H1 (cell line): ENCODE measurements around the gene ZNF14.

ENCODE experiments used
- ASH2L ChIP-seq: fragments of 200-600, 300-600 bp; sonication (generic); IDR thresholded peaks from one replicate; pipeline ENCODE4 v1.7.1; 2017; ENCODE audit warnings: low read length
- CBX5 ChIP-seq: fragments of 300-800, 300-1000 bp; sonication (generic); IDR thresholded peaks from 2 replicates; pipeline ENCODE4 v1.7.1; 2016; ENCODE audit warnings: antibody characterized with exemption, low read length, low read depth
- CEBPB ChIP-seq: IDR thresholded peaks from 2 replicates; pipeline ENCODE4 v1.6.1; 2012; ENCODE audit warnings: low read depth, low read length
- CHD1 ChIP-seq: IDR thresholded peaks from 2 replicates; pipeline ENCODE4 v1.6.1; 2012; ENCODE audit warnings: low read depth, low read length, improper control_type of control experiment
- CREB1 ChIP-seq: IDR thresholded peaks from 2 replicates; pipeline ENCODE4 v1.6.1; 2012; ENCODE audit warnings: inconsistent platforms
- EP300 ChIP-seq, 2 experiments: IDR thresholded peaks; 1 replicate in 1 of 2; 2 replicates in 1 of 2; pipeline ENCODE4 v1.6.1; 2011 to 2012; ENCODE audit warnings: low read depth in 2 of 2, low read length in 2 of 2, mild to moderate bottlenecking in 2 of 2, borderline replicate concordance in 1 of 2, inconsistent platforms in 1 of 2, moderate library complexity in 1 of 2
- EZH2 ChIP-seq: fragments of 200-600 bp; sonication (generic); IDR thresholded peaks from 2 replicates; pipeline ENCODE4 v1.7.1; 2012; ENCODE audit warnings: low read depth, mild to moderate bottlenecking, moderate library complexity, low read length, inconsistent platforms; ENCODE audit not compliant: severe bottlenecking
- HDAC2 ChIP-seq, 2 experiments: fragments of 300-600 bp in 1 of 2; sonication (generic) in 1 of 2; IDR thresholded peaks; 2 replicates each; pipeline ENCODE4 v1.6.1; 2011 to 2012; ENCODE audit warnings: low read depth in 2 of 2, low read length in 2 of 2, mild to moderate bottlenecking in 2 of 2, moderate library complexity in 2 of 2, borderline replicate concordance in 1 of 2, inconsistent platforms in 1 of 2
- POLR2A ChIP-seq, 2 experiments: IDR thresholded peaks; 1 replicate in 1 of 2; 2 replicates in 1 of 2; pipeline ENCODE4 v1.6.1; 2011; ENCODE audit warnings: low read depth in 2 of 2, low read length in 2 of 2, mild to moderate bottlenecking in 2 of 2; ENCODE audit errors: control extremely low read depth in 1 of 2
- POLR2AphosphoS5 ChIP-seq: IDR thresholded peaks from 2 replicates; pipeline ENCODE4 v1.6.1; 2011; ENCODE audit warnings: low read depth, low read length
- SIX5 ChIP-seq: IDR thresholded peaks from 2 replicates; pipeline ENCODE4 v1.6.1; 2011; ENCODE audit warnings: mild to moderate bottlenecking, low read depth, low read length
- TAF1 ChIP-seq: IDR thresholded peaks from 2 replicates; pipeline ENCODE4 v1.6.1; 2011; ENCODE audit warnings: mild to moderate bottlenecking, low read depth, low read length
- TF ChIP-seq, protein P1 (sequence below): IDR thresholded peaks from 2 replicates; pipeline ENCODE4 v1.6.1; 2012; ENCODE audit warnings: inconsistent platforms
- TF ChIP-seq, protein P2 (sequence below), 3 experiments: IDR thresholded peaks; 1 replicate in 2 of 3; 2 replicates in 1 of 3; pipeline versions ENCODE4 v1.5.1 to v1.6.1; 2011; ENCODE audit warnings: low read length in 3 of 3, mild to moderate bottlenecking in 3 of 3, inconsistent platforms in 2 of 3, low read depth in 1 of 3, moderate library complexity in 1 of 3; ENCODE audit not compliant: insufficient read depth in 1 of 3; ENCODE audit errors: control extremely low read depth in 1 of 3

DNA sequence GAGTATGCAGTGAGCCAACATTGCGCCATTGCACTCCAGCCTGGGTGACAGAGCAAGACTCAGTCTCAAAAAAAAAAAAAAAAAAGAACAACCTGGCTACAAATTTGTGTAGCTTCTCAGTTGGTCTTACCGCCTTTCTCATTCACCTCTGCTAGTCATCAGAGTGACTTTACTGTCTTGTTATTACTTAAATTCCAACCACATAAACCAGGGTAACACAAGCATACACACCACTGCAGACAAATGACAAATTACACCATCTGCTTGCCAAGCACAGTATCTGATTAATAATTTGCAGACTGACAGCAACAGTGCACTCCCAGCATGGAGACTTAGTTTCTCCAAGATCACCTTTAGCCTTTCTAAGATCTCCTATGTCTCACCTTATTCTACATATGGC is 11.0 kb downstream of the ZNF14 start:
- TF ChIP-seq TAF1: no peak
- TF ChIP-seq, protein P1, sequence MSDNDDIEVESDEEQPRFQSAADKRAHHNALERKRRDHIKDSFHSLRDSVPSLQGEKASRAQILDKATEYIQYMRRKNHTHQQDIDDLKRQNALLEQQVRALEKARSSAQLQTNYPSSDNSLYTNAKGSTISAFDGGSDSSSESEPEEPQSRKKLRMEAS: no peak
- no peak for TF ChIP-seq POLR2AphosphoS5
- no peak for TF ChIP-seq CEBPB
- no peak for TF ChIP-seq EP300 (IDR thresholded peaks at IDR 0.05; ENCODE audit: borderline replicate concordance in 1 of 2, low read depth in 2 of 2, low read length in 2 of 2)
- TF ChIP-seq, protein P2, sequence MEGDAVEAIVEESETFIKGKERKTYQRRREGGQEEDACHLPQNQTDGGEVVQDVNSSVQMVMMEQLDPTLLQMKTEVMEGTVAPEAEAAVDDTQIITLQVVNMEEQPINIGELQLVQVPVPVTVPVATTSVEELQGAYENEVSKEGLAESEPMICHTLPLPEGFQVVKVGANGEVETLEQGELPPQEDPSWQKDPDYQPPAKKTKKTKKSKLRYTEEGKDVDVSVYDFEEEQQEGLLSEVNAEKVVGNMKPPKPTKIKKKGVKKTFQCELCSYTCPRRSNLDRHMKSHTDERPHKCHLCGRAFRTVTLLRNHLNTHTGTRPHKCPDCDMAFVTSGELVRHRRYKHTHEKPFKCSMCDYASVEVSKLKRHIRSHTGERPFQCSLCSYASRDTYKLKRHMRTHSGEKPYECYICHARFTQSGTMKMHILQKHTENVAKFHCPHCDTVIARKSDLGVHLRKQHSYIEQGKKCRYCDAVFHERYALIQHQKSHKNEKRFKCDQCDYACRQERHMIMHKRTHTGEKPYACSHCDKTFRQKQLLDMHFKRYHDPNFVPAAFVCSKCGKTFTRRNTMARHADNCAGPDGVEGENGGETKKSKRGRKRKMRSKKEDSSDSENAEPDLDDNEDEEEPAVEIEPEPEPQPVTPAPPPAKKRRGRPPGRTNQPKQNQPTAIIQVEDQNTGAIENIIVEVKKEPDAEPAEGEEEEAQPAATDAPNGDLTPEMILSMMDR (IDR thresholded peaks at IDR 0.05; ENCODE audit: control extremely low read depth in 1 of 3, insufficient read depth in 1 of 3, low read depth in 1 of 3, low read length in 3 of 3): no peak
- no peak for TF ChIP-seq SIX5
- TF ChIP-seq ASH2L: no peak
- no peak for TF ChIP-seq POLR2A (IDR thresholded peaks at IDR 0.05; ENCODE audit: control extremely low read depth in 1 of 2, low read depth in 2 of 2, low read length in 2 of 2)
- TF ChIP-seq CREB1: no peak
- no peak for TF ChIP-seq HDAC2 (IDR thresholded peaks at IDR 0.05; ENCODE audit: borderline replicate concordance in 1 of 2, low read depth in 2 of 2, low read length in 2 of 2)
- TF ChIP-seq CHD1: no peak
- no peak for TF ChIP-seq CBX5
- no peak for TF ChIP-seq EZH2
